HG02623 (cell line): Measurements from ENCODE around the gene CDCA8.

Source experiments
- ATAC-seq: cut with Tn5 transposase; IDR thresholded peaks from one replicate; pipeline ENCODE4 v1.9.1; 2021; ENCODE audit warnings: moderate library complexity; ENCODE audit not compliant: unreplicated experiment

The CDCA8 gene

GRCh38 chr1:37714689-37715088 is 22.4 kb downstream of the CDCA8 start:
- no peak for ATAC-seq

DNA sequence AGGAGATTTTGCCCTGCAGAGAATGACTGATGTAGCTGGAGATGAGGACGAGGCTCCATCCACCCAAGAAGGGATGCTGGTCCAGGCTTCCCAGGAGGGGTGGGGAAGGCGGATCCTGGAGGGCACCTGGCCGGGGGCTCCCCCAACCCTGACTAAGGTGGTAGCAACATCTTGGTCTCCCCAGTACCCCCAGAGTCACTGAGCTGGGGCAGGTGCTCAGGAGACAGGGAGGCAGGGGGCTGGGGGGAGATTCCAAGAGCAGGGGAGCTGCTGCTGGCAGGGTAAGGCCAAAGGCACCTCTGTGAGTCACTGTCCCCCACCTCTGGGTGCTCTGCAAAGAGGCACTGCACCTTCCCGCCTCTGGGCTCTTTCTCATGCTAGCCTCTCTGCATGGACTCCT is 24.0 kb downstream of the CDCA8 start:
- no peak for ATAC-seq

DNA sequence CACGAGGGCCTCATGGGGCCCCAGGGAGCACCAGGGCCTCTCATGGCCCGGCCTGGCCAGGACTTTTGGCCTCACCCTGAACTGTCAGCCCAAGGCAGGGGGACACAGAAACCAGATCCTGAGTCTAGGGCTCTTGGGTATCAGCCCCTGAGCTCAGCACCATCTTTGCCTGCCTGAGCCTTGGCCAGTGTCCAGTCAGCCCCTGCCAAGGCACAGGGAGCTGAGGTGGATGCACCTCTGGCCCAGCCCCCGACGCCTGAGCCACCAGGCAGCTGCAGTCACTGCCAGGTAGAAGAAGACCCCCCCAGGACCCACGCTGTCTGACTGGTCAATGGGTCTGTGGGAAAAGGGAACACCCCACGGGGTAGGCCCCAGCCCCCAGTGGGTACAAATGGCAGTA is 25.3 kb downstream of the CDCA8 start:
- ATAC-seq = no peak

GRCh38 chr1:37718181-37718900 is 26.0 kb downstream of the CDCA8 start:
- ATAC-seq = no peak

- ATAC-seq = no peak
These were observed 26.7 kb downstream of the CDCA8 start for GRCh38 chr1:37718901-37719571.

- ATAC-seq = no peak
These were observed 27.4 kb downstream of the CDCA8 start for GRCh38 chr1:37719572-37720195.

DNA sequence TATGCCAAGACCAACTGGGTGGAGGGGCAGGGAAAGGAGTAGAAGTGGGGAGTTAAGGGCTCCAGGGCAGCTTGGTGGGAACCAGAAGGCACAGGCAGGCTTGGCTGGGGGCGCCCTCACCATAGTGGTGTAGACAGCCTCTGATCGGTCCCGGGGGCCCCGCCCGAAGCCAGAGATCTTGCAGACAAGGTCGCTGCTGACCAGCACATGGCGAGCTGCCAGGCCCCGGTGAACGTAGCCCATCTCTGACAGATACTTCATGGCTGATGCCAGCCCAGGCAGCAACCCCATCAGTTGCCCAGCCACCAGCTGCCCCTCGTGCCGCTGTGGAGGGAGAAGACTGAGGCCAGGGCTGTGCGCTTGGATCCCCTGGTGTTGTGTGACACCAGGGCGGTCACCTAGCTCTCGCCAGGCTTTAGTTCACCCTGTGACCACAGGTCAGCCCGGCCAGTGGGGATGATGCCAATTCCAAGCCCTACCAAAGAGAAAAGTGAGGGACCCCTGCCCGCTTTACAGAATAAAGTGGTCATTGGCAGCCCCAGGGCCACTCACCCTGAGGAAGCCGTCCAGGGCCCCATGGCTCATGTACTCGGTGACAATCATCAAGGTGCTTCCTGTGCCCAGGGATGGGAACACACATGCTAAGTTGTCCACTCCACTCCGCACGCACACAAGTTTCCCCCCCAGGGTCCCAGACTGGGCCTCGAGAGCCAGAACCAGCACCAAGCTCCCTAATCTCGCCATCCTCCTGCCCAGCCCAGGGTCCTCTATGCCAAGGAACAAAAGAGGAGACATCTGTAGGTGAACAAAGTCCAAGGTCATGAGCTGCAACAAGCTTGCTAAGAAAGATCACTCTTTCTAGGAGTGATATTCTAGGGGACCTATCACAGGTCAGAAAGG is 28.2 kb downstream of the CDCA8 start:
- no peak for ATAC-seq

DNA sequence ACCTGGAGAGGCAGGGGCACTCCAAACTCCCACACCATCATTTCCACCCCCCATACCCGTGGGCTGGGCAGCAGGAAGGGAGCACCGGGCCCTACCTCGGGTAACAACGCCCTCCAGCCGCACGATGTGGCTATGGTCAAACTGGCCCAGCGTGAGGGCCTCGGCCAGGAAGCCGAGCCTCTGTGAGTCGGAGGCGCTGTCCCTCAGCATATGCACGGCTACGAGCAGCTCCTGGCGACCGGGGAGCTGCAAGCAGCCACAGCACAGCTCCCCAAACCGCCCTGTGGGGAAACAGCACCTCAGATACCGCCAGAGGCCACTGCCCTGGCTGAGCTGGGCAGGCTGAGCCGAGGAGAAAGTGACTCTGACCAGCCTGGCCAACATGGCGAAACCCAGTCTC is 29.2 kb downstream of the CDCA8 start:
- no peak for ATAC-seq

DNA sequence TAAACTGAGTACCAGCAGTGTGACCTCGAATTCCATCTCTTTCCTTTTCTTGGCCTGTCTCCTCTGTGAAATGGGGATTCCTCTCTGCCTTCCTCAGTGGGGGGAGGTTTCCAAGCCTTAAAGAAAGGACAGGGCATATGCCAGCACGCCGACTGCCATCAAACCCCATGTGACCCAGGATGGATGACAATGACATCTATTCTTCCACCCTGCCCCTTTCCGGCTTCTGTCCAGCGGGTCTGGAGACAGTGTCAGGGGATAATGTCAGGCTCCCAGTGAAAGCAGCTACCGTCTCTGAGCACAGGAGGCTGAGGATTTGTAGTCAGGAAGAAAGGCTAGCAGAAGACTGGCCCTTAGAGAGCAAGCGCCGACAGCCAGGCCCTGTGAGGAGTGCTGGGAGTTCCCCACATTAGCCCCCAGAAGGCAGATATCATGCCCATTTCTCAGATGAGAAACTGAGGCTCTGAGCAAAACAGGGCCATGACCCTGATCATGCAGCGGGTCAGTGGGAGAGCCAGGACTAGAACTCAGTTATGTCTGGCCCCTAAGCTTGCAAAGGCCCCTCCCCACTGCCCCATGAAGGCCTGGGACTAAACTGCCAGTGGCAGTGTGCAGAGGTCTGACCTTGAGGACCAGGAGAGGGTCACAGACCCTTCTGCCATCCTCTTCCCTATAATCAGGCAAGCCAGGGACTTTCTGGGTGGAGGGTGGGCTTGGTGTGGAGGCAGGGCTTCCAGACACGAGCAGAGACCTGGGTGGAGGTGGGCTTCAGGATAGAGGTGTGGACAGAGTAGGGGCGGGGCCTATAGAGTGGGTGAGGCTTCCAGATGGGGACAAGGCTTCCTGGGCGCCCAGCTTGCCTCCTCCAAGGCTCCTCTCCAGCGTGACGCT is 30.1 kb downstream of the CDCA8 start:
- ATAC-seq = no peak

- no peak for ATAC-seq
These were observed 30.7 kb downstream of the CDCA8 start for GRCh38 chr1:37723072-37723389.

DNA sequence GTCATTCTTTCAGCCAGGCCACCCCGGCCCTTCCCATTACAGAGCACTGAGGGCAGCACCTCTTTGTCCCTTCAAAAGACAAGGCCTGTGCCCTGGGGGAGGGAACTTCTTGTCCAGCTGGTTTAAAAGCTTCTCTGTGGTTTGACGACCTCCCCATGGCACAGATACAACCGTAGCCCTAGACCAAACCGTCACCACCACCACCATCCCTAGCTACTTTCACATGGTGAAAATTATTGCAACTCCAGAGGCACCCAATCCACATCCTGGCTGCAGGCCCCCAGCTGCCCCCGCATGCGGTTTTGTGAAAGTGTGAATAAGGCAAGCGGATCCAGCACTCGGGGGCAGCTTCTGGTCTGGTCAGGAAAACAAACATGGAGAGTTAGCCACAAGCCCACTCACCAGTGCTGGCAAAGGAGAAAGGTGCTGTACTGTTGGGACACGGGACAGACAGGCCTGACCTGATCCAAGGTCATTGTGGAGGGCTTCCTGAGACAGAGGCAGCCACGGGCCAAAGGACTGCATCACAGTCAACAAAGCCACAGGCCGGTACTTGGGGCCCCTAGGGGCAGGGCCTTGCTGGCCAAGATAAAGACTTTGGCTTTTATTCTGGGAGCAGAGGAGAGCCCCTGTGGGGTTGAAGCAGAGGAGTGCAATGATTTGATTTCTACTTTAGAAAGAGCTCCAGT is 31.2 kb downstream of the CDCA8 start:
- no peak for ATAC-seq

DNA sequence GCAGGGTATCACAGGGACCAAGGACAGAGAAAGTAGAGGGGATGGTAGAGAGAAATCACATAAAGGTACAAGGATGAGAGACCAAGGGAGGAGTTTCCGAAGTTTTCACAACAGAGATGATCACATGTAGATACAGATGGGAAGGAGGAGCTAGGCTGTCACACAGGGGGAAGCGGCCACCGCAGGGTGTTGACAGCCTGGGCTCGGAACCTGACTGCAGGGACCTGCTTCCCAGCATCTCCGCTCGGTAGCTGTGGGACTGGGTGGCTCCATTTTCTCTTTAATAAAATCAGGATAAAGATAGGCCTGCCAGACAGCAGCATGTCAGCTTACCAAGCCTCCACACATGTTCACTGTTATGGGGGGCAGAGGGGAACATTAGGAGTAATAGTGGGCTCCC is 32.3 kb downstream of the CDCA8 start:
- no peak for ATAC-seq

- ATAC-seq = no peak
These were observed 33.7 kb downstream of the CDCA8 start for GRCh38 chr1:37725851-37726613.

DNA sequence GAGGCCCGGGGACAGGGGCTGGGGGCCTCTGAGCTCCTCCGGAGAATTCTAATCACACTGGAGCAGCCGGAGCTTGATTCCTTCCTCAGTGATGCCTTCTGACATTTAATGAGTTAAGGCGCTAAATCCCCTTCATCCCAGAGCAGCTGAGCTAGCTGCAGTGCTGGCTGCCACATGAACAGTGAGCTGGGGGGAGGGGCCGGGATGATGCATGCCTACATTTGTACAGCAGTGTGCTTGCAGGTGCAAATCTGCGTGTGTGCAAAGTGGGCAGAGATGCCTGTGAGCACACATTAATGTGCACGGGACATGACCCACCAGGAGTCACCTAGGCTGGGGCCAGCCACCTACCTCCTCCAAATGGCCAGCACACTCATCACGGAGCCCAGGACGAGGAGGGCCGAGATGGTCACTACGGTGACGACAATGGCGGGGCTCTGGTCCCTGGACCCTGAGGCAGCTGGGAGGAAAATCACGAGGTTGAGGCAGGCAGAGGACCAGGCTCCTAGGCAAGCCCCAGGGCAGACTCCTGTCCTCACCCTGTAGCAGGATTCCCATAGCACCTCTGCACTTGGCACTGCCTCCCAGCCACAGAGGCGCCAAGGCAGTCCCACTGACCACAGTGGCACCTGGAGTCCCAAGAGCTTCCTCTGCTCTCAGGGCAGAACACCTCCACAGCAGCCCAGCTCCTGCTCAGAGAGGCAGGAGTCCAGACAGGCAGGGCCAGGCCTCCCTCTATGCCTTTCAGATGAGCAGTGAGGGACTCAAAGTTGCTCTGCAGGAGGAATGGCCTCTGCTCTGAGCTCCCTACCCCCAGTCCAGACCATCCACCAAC is 34.7 kb downstream of the CDCA8 start:
- no peak for ATAC-seq

DNA sequence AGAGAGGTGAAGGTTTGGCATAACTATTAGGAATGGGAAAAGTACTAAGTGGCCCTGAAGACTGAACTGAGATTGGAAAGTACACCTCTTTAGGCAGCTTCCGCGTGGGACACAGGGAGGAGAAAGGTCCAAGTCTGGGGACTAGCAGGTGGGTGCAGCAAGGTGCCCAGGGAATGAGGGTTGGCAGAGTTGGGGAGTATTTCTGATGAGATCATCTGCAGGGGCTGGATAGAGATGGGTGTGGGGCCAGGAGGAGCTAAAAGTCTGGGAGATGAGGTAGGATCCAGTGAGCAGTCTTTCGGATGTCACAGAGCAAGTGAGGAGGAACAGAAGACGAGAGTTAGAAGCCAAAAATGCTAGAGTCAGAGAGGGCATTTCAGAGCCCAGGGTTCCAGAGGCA is 36.1 kb downstream of the CDCA8 start:
- no peak for ATAC-seq

- no peak for ATAC-seq
These were observed 38.1 kb downstream of the CDCA8 start for GRCh38 chr1:37730376-37730775.

DNA sequence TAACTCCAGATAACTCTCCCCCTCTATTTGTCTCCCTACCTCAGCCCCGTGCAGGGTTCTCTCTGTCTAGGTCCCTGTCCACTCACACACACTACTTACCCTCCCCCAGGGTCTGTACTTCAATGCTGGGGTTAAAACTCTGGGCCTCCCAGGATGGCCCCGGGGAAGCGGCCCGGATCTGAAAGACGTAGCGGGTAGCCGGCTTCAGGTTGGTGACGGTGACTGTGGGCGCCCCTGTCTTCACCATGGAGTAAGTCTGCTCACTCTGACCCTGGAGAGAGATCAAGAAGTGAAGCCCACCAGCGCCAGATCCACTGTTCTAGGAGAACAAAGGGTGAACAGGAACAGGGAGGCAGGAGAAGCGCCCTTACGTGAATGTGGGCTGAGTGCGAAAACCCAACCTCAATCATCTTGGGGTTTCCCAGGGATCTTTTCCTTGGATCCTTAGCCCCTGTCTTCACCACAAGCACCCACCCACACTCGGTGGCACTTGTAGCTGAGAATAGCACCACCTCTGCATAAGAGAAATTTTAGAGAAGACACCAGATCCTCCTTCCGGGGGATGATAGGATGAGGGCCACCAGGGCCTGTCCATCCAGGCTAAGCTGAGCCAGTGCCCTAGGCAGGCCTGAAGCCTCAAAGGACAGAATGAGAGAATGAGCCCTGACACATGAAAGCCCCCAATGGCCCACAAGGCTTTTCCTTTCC is 39.1 kb downstream of the CDCA8 start:
- no peak for ATAC-seq
